Measurements from ENCODE around the gene MAP2K7. TPM values are rescaled to one million over a fixed set of nuclear protein-coding genes. Genes with fewer than 3 reads are reported as not detected.

The MAP2K7 gene
- 10 to 100 TPM; 13.9 to 23.4 (median 17.9) TPM for total RNA-seq

DNA sequence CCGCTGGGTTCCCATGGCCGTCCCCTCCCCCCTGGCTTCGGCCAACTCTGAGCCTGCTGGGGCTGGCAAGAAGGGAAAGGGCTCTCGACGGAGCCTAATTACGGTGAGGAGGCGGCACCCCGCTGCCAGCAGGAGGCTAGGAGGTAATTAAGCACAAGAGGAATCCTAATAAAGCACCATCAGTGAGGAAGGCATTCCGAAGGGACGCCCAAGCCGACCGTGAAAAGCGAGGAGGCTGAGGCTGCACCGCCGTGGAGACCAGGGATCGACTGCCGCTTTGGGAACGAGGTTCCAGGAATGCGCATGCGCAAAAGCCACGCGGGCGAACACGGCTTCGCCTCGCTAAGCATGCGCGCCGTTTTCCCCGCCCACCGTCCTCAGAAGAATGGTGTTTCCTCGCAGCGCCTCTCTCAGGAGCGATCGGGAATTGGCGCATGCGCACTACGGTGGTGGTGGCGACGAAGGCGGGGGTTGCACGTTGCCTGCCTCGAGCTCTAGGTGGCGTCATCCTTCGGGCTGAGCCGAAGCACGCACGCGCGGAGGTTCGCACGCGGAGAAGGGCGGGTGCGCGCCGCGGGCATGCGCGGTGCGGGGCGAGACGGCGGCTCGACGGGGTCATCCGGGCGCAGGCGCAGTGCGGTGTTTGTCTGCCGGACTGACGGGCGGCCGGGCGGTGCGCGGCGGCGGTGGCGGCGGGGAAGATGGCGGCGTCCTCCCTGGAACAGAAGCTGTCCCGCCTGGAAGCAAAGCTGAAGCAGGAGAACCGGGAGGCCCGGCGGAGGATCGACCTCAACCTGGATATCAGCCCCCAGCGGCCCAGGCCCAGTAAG lies at the start of gene MAP2K7:
Gene MAP2K7, plus strand, starts transcription at position 634 of the 830 bp plus-strand sequence. Its CDS starts 68 bp downstream, at position 702.
- Histone ChIP-seq H3K9me3 (no peaks in the 10 kb centered on the region), H3K27me3 (peaks cover 12% of the 10 kb centered on the region), H3K27ac (peak within 1 kb of the TSS; percentile 59 to 94 (median 90)), H3K4me1 (peaks cover 4 to 53% (median 32%) of the 10 kb centered on the region in 3 donors), H3K36me3 (peaks cover 0 to 32% of the 10 kb centered on the region in 2 donors), H3K4me3 (peak within 1 kb of the TSS; percentile 91 to 95)
- ATAC-seq = peak; percentile 94
- WGBS, 2 donors (ENCODE audit: low coverage in 1 of 2) = 0% methylated on average over 14 of the region's 89 CpGs; no CpG with 5 or more reads in 1 of the 2 donors
- TF ChIP-seq, protein P1, sequence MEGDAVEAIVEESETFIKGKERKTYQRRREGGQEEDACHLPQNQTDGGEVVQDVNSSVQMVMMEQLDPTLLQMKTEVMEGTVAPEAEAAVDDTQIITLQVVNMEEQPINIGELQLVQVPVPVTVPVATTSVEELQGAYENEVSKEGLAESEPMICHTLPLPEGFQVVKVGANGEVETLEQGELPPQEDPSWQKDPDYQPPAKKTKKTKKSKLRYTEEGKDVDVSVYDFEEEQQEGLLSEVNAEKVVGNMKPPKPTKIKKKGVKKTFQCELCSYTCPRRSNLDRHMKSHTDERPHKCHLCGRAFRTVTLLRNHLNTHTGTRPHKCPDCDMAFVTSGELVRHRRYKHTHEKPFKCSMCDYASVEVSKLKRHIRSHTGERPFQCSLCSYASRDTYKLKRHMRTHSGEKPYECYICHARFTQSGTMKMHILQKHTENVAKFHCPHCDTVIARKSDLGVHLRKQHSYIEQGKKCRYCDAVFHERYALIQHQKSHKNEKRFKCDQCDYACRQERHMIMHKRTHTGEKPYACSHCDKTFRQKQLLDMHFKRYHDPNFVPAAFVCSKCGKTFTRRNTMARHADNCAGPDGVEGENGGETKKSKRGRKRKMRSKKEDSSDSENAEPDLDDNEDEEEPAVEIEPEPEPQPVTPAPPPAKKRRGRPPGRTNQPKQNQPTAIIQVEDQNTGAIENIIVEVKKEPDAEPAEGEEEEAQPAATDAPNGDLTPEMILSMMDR (IDR thresholded peaks at IDR 0.05) = peak in 3 of 4 experiments; percentile 41 to 76 (median 47)
- peak; percentile 78 to 83 for TF ChIP-seq POLR2A (IDR thresholded peaks at IDR 0.05)
- peak; percentile 77 for TF ChIP-seq POLR2AphosphoS5 (IDR thresholded peaks at IDR 0.05)
- no peak for TF ChIP-seq EP300 (IDR thresholded peaks at IDR 0.05)

DNA sequence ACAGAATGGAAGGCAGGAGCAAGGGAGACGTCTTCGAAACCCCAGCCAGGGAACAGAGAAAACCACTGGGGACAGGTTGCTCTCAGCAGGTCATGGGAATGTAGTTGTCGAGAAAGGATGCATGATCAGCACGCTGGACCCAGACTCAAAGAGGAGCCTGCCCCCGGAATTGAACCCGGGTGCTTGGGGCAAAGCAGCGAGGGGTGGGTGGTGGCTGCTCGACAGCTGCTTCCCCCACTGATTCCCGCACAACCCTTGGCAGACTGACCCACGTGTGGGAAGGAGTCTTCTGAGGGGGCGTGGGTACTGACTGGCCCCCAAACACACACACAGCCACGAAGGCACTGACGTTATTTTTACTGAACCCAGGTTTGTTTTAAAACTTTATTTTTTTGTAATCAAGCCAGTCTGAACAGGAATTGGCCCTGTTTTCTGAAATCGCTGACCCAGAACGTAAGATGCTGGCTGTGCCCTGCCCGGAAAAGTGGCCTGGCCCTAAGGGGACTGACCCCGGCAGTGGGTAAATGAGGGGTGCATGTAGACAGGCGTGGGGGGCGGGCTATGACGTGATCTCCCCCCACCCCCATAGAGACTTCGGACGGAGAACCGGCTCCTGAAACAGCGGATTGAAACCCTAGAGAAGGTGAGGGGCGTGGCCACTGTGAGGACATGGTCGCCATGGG lies 48.1 kb upstream of the MAP2K7 start:
- no peak for ATAC-seq
- TF ChIP-seq, protein P1 (IDR thresholded peaks at IDR 0.05) = no peak
- Histone ChIP-seq H3K9me3 (no peaks in the 10 kb centered on the region), H3K27ac (no peak overlapping the region), H3K27me3 (peaks cover 55% of the 10 kb centered on the region), H3K36me3 (peaks cover 0 to 53% of the 10 kb centered on the region in 2 donors), H3K4me1 (peaks cover 0 to 9% (median 0%) of the 10 kb centered on the region in 3 donors), H3K4me3 (no peak overlapping the region)
- 72 to 78% methylated on average over 7 to 11 of the region's 26 CpGs for WGBS, 2 donors (ENCODE audit: low coverage in 1 of 2)

DNA sequence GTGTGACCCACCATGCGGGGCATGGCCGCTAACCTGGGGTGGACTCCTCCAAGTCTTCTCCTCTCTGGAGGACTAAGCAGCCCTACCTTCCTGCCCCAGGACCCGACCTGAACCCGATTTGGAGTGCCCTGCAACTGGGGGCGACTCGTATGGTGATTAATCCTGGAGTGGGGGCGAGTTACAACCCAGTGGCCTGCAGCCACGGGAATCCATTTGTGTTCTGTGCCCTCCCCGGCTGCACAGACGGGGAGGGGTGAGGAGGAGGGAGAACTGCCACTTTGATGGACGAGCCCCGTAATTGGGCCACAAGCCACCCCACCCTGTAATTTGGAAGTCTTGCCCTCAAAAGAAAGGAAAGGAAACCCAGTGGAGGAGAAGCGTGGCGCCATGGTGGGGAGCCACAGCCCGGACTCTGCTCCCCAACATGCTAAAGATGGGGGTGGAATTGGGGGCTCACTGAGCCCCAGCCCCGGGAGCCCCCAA lies 47.5 kb upstream of the MAP2K7 start:
- Histone ChIP-seq H3K4me3 (no peak overlapping the region), H3K9me3 (no peaks in the 10 kb centered on the region), H3K4me1 (peaks cover 0 to 10% (median 0%) of the 10 kb centered on the region in 3 donors), H3K36me3 (peaks cover 0 to 59% of the 10 kb centered on the region in 2 donors), H3K27me3 (peaks cover 61% of the 10 kb centered on the region), H3K27ac (no peak overlapping the region)
- WGBS, 2 donors (ENCODE audit: low coverage in 1 of 2) = 87 to 100% methylated on average over 2 to 6 of the region's 16 CpGs
- no peak for ATAC-seq
- TF ChIP-seq POLR2A (IDR thresholded peaks at IDR 0.05) = no peak
- TF ChIP-seq POLR2AphosphoS5 (IDR thresholded peaks at IDR 0.05) = no peak
- TF ChIP-seq, protein P1 (IDR thresholded peaks at IDR 0.05) = no peak
- TF ChIP-seq EP300 (IDR thresholded peaks at IDR 0.05) = no peak

DNA sequence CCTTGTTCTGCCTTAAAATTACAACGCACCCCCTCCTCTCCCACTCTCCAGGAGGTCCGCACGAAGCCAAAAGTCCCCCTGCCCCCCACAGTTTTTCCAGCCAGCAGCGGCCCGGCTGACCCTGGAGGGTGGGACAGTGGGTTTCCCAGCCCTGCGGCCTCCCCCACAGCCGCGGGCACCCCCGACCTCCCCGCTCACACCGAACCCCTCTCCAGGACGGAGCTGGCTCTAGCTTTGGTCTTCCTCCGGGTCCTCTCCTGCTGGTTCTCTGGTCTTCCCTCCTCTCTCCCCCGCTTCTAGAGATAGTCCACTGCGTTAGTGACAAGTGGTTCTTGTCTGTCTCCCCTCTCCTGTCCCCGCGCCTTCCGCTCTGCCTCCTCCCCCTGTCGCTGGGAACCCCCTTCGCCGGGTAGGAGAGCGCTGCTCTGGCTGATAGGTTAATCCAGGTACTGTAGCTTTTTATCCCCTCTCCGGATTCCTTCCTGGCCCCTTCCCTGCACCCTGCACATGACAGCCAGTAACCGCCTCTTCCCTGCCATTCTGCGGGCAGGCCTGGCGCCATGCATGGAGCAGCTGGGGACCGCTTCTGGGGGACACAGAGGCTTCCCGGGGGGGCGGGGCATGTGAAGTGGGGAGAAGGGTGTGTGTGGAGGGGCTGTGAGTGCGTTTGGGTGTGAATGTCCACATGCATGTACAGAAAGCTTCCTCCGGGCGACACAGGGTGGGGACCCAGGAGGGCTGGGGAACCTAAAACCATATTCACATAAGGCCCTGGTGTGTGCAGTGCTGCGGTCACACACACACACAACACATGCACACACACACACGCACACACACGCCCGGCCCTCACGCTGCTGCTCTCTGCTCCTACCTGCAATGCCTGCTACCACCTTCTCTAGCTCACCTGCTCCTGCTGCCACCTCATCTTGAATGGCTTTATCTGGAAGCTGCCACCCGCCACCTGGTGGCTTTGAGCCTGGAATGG lies 46.7 kb upstream of the MAP2K7 start:
- H3K36me3 ChIP-seq = peaks cover 0 to 67% of the 10 kb centered on the region in 2 donors
- no peak for TF ChIP-seq POLR2AphosphoS5 (IDR thresholded peaks at IDR 0.05)
- TF ChIP-seq, protein P1 (IDR thresholded peaks at IDR 0.05) = no peak
- 88% methylated on average over 19 of the region's 38 CpGs; no CpG with 5 or more reads in 1 of the 2 donors for WGBS, 2 donors (ENCODE audit: low coverage in 1 of 2)
- H3K27me3 ChIP-seq = peaks cover 70% of the 10 kb centered on the region
- peaks cover 0 to 19% (median 4%) of the 10 kb centered on the region in 3 donors for H3K4me1 ChIP-seq
- no peak overlapping the region for H3K4me3 ChIP-seq
- H3K9me3 ChIP-seq = no peaks in the 10 kb centered on the region
- H3K27ac ChIP-seq = no peak overlapping the region
- no peak for ATAC-seq

All from gastroesophageal sphincter (tissue), 4 donors.